HepG2 (cell line): ENCODE measurements around the gene LGALS1. TPM values are rescaled to one million over a fixed set of nuclear protein-coding genes. Genes with fewer than 3 reads are reported as not detected.
A peak's percentile ranks its signal among the peaks of the same experiment; 100 is the strongest.

Source experiments
- ARID5B ChIP-seq: IDR thresholded peaks from 2 replicates; pipeline ENCODE4 v1.4.0; 2020; ENCODE audit warnings: mild to moderate bottlenecking, missing genetic modification reagents
- DDIT3 ChIP-seq: sonication (generic); formaldehyde crosslinking; IDR thresholded peaks from 2 replicates; pipeline ENCODE4 v1.4.0; 2020; ENCODE audit warnings: mild to moderate bottlenecking, missing genetic modification reagents
- HNF1B ChIP-seq: sonication (generic); formaldehyde crosslinking; IDR thresholded peaks from 2 replicates; pipeline ENCODE4 v1.5.1; 2020; ENCODE audit warnings: mild to moderate bottlenecking, moderate library complexity, missing genetic modification reagents
- IRF1 ChIP-seq: sonication (generic); formaldehyde crosslinking; IDR thresholded peaks from 2 replicates; pipeline ENCODE4 v1.4.0; 2020; ENCODE audit warnings: low read depth, mild to moderate bottlenecking, missing genetic modification reagents
- KDM5A ChIP-seq: fragments of 200-600 bp; sonication (generic); IDR thresholded peaks from 2 replicates; pipeline ENCODE4 v1.7.0; 2018; ENCODE audit warnings: antibody characterized with exemption, mild to moderate bottlenecking, low read length, borderline replicate concordance
- MLXIP ChIP-seq: sonication (generic); formaldehyde crosslinking; IDR thresholded peaks from 2 replicates; pipeline ENCODE4 v1.9.0; 2021; ENCODE audit warnings: missing genetic modification reagents, borderline replicate concordance
- RBAK ChIP-seq: sonication (generic); formaldehyde crosslinking; IDR thresholded peaks from 2 replicates; pipeline ENCODE4 v1.5.1; 2020; ENCODE audit warnings: mild to moderate bottlenecking, missing genetic modification reagents
- RELA ChIP-seq: sonication (generic); formaldehyde crosslinking; IDR thresholded peaks from 2 replicates; pipeline ENCODE4 v1.4.0; 2020; ENCODE audit warnings: missing genetic modification reagents
- SIX1 ChIP-seq: sonication (generic); formaldehyde crosslinking; IDR thresholded peaks from 2 replicates; pipeline ENCODE4 v1.4.0; 2020; ENCODE audit warnings: missing genetic modification reagents, borderline replicate concordance
- ZBTB2 ChIP-seq: sonication (generic); formaldehyde crosslinking; IDR thresholded peaks from 2 replicates; pipeline ENCODE4 v1.8.0; 2022; ENCODE audit warnings: low read depth, missing genetic modification reagents
- ZNF747 ChIP-seq: sonication (generic); formaldehyde crosslinking; IDR thresholded peaks from 2 replicates; pipeline ENCODE4 v1.8.1; 2023; ENCODE audit warnings: missing genetic modification reagents, mild to moderate bottlenecking, borderline replicate concordance
- ZXDC ChIP-seq: sonication (generic); formaldehyde crosslinking; IDR thresholded peaks from 2 replicates; pipeline ENCODE4 v1.5.0; 2020; ENCODE audit warnings: mild to moderate bottlenecking, missing genetic modification reagents
- polyA plus RNA-seq, 8 experiments: library from polyadenylated mRNA; depleted of rRNA in 3 of 8; stranded (reverse) in 7 of 8; unstranded in 1 of 8; fragments of >200 nt; fragmentation: Illumina TruSeq in 4 of 8; extraction: Trizol in 4 of 8; gene quantifications; 2 replicates each; pipeline versions ENCODE4 v1.2.1 to v1.2.3, GENCODE V29; 2011 to 2016; ENCODE audit warnings: low read depth in 4 of 8, missing spikeins in 1 of 8, mixed read lengths in 1 of 8; ENCODE audit not compliant: insufficient read depth in 1 of 8
- total RNA-seq, 5 experiments: library from RNA; depleted of rRNA; stranded (reverse); fragments of >200 nt; fragmentation: Illumina TruSeq; extraction: Trizol; gene quantifications; 2 replicates each; pipeline ENCODE4 v1.2.3, GENCODE V29; 2016; ENCODE audit warnings: low read depth in 1 of 5

LGALS1 gene
- total and polyA plus RNA-seq, 2 of the 13 experiments (the other 11 are each of a cell fraction or from before 2014, with no cell fraction given) = 103 to 858 TPM

GRCh38 chr22:37686002-37686982 is 10.9 kb downstream of the LGALS1 start, which contains the start of gene NOL12 (continued):
- TF ChIP-seq ARID5B (peak; percentile 55; the same call in 1 of the 2 replicates), HNF1B (CRISPR knock-in tag) (no peak), IRF1 (CRISPR knock-in tag) (no peak), ZNF747 (CRISPR knock-in tag) (peak; percentile 86), ZXDC (peak; percentile 76), DDIT3 (CRISPR knock-in tag) (no peak), ZBTB2 (no peak), RELA (CRISPR knock-in tag) (0 out of 2 replicates have a peak, but pooled peaks have one; percentile 44), RBAK (CRISPR knock-in tag) (no peak), KDM5A (peak; percentile 99), SIX1 (no peak), MLXIP (CRISPR knock-in tag) (0 out of 2 replicates have a peak, but pooled peaks have one; percentile 38)
